K562 treated with DMSO at 1 percent for 24 hours (cell line): ENCODE measurements around the gene TFDP2. TPM values are rescaled to one million over a fixed set of nuclear protein-coding genes. Genes with fewer than 3 reads are reported as not detected.

Experiments used
- total RNA-seq: library from RNA; unstranded; fragments of 300-600 nt; gene quantifications from 2 replicates; pipeline ENCODE4 v1.2.3, GENCODE V29; 2022; ENCODE audit warnings: low read depth; ENCODE audit not compliant: insufficient read depth

TFDP2 gene
- 38.0 and 40.9 TPM in 2 replicates for total RNA-seq

GRCh38 chr3:142148792-142149672, at the start of gene TFDP2:
TFDP2 (minus strand) TSS chr3:142149544; CDS start chr3:142101749, 47,795 bp downstream.

Other genes starting within 250 kb of the TFDP2 start
- gene GK5, start 76.0 kb upstream of the TFDP2 start, total RNA-seq, result 5.2 and 6.3 TPM in 2 replicates